Kidney epithelial cell (primary cell): ENCODE measurements around the gene MBP. TPM values are rescaled to one million over a fixed set of nuclear protein-coding genes. Genes with fewer than 3 reads are reported as not detected.

ENCODE experiments used
- DNase-seq: peaks from one replicate; pipeline ENCODE4 v3.0.0-alpha.2; 2010; ENCODE audit warnings: low read depth
- H3K27me3 ChIP-seq: 2 replicates; pipeline ENCODE4 v1.6.0; 2011; ENCODE audit warnings: low read length; ENCODE audit not compliant: control insufficient read depth, insufficient read depth
- H3K36me3 ChIP-seq: 2 replicates; pipeline ENCODE4 v1.5.1; 2011; ENCODE audit warnings: low read length; ENCODE audit not compliant: control insufficient read depth, insufficient read depth
- H3K4me3 ChIP-seq: 2 replicates; pipeline ENCODE4 v1.5.1; 2011; ENCODE audit warnings: low read depth, mild to moderate bottlenecking, control low read depth, low read length
- CTCF ChIP-seq: IDR thresholded peaks from 2 replicates; pipeline ENCODE4 v1.5.1; 2011; ENCODE audit warnings: mild to moderate bottlenecking, moderate library complexity, low read length, control low read depth, inconsistent platforms; ENCODE audit not compliant: insufficient read depth, poor library complexity, severe bottlenecking
- total RNA-seq: library from RNA; depleted of rRNA; stranded (reverse); fragments of >200 nt; gene quantifications from 2 replicates; pipeline ENCODE4 v1.2.3, GENCODE V29; 2015

MBP gene
- total RNA-seq, 1 donor from 2014 or later = 29.1 TPM

GRCh38 chr18:77157312-77157711 is 24.7 kb upstream of the MBP start:
- TF ChIP-seq CTCF = no peak
- no peaks in the 10 kb centered on the region for H3K27me3 ChIP-seq
- no peaks in the 10 kb centered on the region for H3K36me3 ChIP-seq
- no peak for DNase-seq
- H3K4me3 ChIP-seq = no peak overlapping the region

- no peak for DNase-seq
- Histone ChIP-seq H3K4me3 (no peak overlapping the region), H3K36me3 (no peaks in the 10 kb centered on the region), H3K27me3 (no peaks in the 10 kb centered on the region)
- TF ChIP-seq CTCF = no peak
These were observed 22.4 kb upstream of the MBP start for GRCh38 chr18:77155031-77155430.

- H3K36me3 ChIP-seq = no peaks in the 10 kb centered on the region
- TF ChIP-seq CTCF = no peak
- no peak for DNase-seq
- no peaks in the 10 kb centered on the region for H3K27me3 ChIP-seq
- H3K4me3 ChIP-seq = no peak overlapping the region
These were observed 20.8 kb upstream of the MBP start for GRCh38 chr18:77153404-77153803.

- no peak for TF ChIP-seq CTCF
- Histone ChIP-seq H3K36me3 (no peaks in the 10 kb centered on the region), H3K27me3 (no peaks in the 10 kb centered on the region), H3K4me3 (no peak overlapping the region)
- DNase-seq = no peak
These were observed 19.4 kb upstream of the MBP start for GRCh38 chr18:77151772-77152520.

GRCh38 chr18:77151033-77151771 is 18.6 kb upstream of the MBP start:
- H3K36me3 ChIP-seq = no peaks in the 10 kb centered on the region
- no peaks in the 10 kb centered on the region for H3K27me3 ChIP-seq
- H3K4me3 ChIP-seq = no peak overlapping the region
- TF ChIP-seq CTCF = no peak
- no peak for DNase-seq
